HCT116 (cell line): ENCODE results near the gene PTGDS. TPM values are rescaled to one million over a fixed set of nuclear protein-coding genes. Genes with fewer than 3 reads are reported as not detected.

Source experiments
- ATAC-seq: fragments of 200-7000 bp; cut with Tn5 transposase; 2 replicates; pipeline ENCODE4 v1.9.1; 2020; ENCODE audit warnings: mild to moderate bottlenecking, moderate library complexity
- BruUV-seq: library from RNA; stranded (reverse); fragments of 400-500 nt; replicated peaks from 2 replicates; lab custom pipeline; 2021; lab: Mats Ljungman, UMichigan
- CTCF ChIA-PET: fragments of 300-600 bp; sonication (Branson Sonifier 250); formaldehyde crosslinking; loops from one replicate; lab custom pipeline; 2021; ENCODE audit warnings: antibody characterized with exemption; lab: Charles Lee
- POLR2A ChIA-PET: fragments of 300-600, 350-600 bp; sonication (Branson Sonifier 250); formaldehyde crosslinking; loops from one replicate; lab custom pipeline; 2021; ENCODE audit warnings: antibody characterized with exemption; lab: Charles Lee
- RAD21 ChIA-PET, 2 experiments: fragments of 300-600 bp; sonication (Branson Sonifier 250); formaldehyde crosslinking; loops; one replicate each; lab custom pipeline; 2023; ENCODE audit warnings: low total read pairs in 2 of 2; ENCODE audit not compliant: uncharacterized antibody in 2 of 2, unreplicated experiment in 2 of 2, low non-redundant PET in 1 of 2; lab: Charles Lee
- DNase-seq: peaks from one replicate; pipeline ENCODE4 v3.0.0-alpha.2; 2010; ENCODE audit warnings: low read depth, low spot score
- H2AFZ ChIP-seq: fragments of 200-600 bp; shearing (Covaris generic), sonication (generic); 2 replicates; pipeline ENCODE4 v1.6.1; 2017; ENCODE audit warnings: low read depth, mixed run types, mixed read lengths, antibody characterized with exemption, low read length; ENCODE audit not compliant: poor library complexity, severe bottlenecking
- H3K27ac ChIP-seq: 2 replicates; pipeline ENCODE4 v1.5.1; 2012; ENCODE audit warnings: low read depth, low read length
- H3K27me3 ChIP-seq: fragments of 200-600 bp; sonication (generic); 2 replicates; pipeline ENCODE4 v1.6.1; 2016; ENCODE audit warnings: mixed run types, low read length, mixed read lengths; ENCODE audit not compliant: insufficient read depth
- H3K36me3 ChIP-seq, 2 experiments: fragments of 200-500 bp in 1 of 2; fragments of 200-600 bp in 1 of 2; sonication (Bioruptor generic) in 1 of 2; sonication (generic) in 1 of 2; 2 replicates each; pipeline versions ENCODE4 v1.5.1 to v1.6.1; 2014 to 2016; ENCODE audit warnings: low read length in 2 of 2, inconsistent platforms in 1 of 2, mixed read lengths in 1 of 2, mixed run types in 1 of 2; ENCODE audit not compliant: insufficient read depth in 2 of 2, control insufficient read depth in 1 of 2
- H3K4me1 ChIP-seq, 2 experiments: fragments of 200-600 bp in 1 of 2; sonication (generic) in 1 of 2; 2 replicates each; pipeline versions ENCODE4 v1.5.1 to v1.6.1; 2012 to 2017; ENCODE audit warnings: low read length in 2 of 2, inconsistent platforms in 1 of 2, mild to moderate bottlenecking in 1 of 2, mixed read lengths in 1 of 2, mixed run types in 1 of 2, moderate library complexity in 1 of 2; ENCODE audit not compliant: insufficient read depth in 2 of 2, control insufficient read depth in 1 of 2
- H3K4me2 ChIP-seq: fragments of 200-600 bp; sonication (generic); 2 replicates; pipeline ENCODE4 v1.6.1; 2017; ENCODE audit warnings: mixed run types, low read length, mixed read lengths
- H3K4me3 ChIP-seq, 2 experiments: fragments of 200-600 bp in 1 of 2; sonication (generic) in 1 of 2; replicated peaks in 1 of 2; 2 replicates each; pipeline ENCODE4 v1.5.1; 2011 to 2016; ENCODE audit warnings: low read length in 2 of 2, control low read depth in 1 of 2, low read depth in 1 of 2, mild to moderate bottlenecking in 1 of 2, mixed read lengths in 1 of 2, mixed run types in 1 of 2
- H3K79me2 ChIP-seq: fragments of 200-600 bp; sonication (generic); 2 replicates; pipeline ENCODE4 v1.6.1; 2017; ENCODE audit warnings: mild to moderate bottlenecking, mixed run types, low read length, moderate library complexity, mixed read lengths; ENCODE audit not compliant: insufficient read depth
- H3K9ac ChIP-seq: fragments of 200-600 bp; sonication (generic); 2 replicates; pipeline ENCODE4 v1.6.1; 2016; ENCODE audit warnings: low read length, mixed read lengths
- H3K9me2 ChIP-seq: fragments of 200-600 bp; sonication (generic), shearing (Covaris generic); 2 replicates; pipeline ENCODE4 v1.6.1; 2017; ENCODE audit warnings: mixed run types, mild to moderate bottlenecking, moderate library complexity; ENCODE audit not compliant: insufficient read depth
- H3K9me3 ChIP-seq, 2 experiments: fragments of 200-500 bp in 1 of 2; fragments of 200-600 bp in 1 of 2; sonication (Bioruptor generic) in 1 of 2; sonication (generic) in 1 of 2; 2 replicates each; pipeline ENCODE4 v1.6.1; 2014 to 2017; ENCODE audit warnings: low read length in 2 of 2, mixed read lengths in 2 of 2, inconsistent platforms in 1 of 2, low read depth in 1 of 2, mild to moderate bottlenecking in 1 of 2, mixed run types in 1 of 2, moderate library complexity in 1 of 2; ENCODE audit not compliant: control insufficient read depth in 1 of 2, insufficient read depth in 1 of 2
- H4K20me1 ChIP-seq: fragments of 200-600 bp; sonication (generic), shearing (Covaris generic); 2 replicates; pipeline ENCODE4 v1.6.1; 2017; ENCODE audit warnings: mixed run types, mild to moderate bottlenecking, moderate library complexity; ENCODE audit not compliant: insufficient read depth
- CEBPB ChIP-seq: IDR thresholded peaks from 2 replicates; pipeline ENCODE4 v1.6.1; 2012; ENCODE audit warnings: low read depth
- ELF1 ChIP-seq: IDR thresholded peaks from 2 replicates; pipeline ENCODE4 v1.6.1; 2012; ENCODE audit warnings: low read depth, borderline replicate concordance
- EZH2 ChIP-seq: fragments of 200-600 bp; sonication (generic); IDR thresholded peaks from 2 replicates; pipeline ENCODE4 v1.6.1; 2017; ENCODE audit warnings: antibody characterized with exemption, mixed run types
- FOSL1 ChIP-seq: IDR thresholded peaks from 2 replicates; pipeline ENCODE4 v1.6.1; 2012; ENCODE audit warnings: low read depth
- POLR2A ChIP-seq: IDR thresholded peaks from 2 replicates; pipeline ENCODE4 v1.7.0; 2011; ENCODE audit warnings: borderline replicate concordance; ENCODE audit not compliant: insufficient read depth, insufficient read length; ENCODE audit errors: extremely low read depth
- POLR2AphosphoS5 ChIP-seq: IDR thresholded peaks from 2 replicates; pipeline ENCODE4 v1.6.1; 2011; ENCODE audit warnings: mild to moderate bottlenecking, low read depth, low read length, moderate library complexity
- SIN3A ChIP-seq: IDR thresholded peaks from 2 replicates; pipeline ENCODE4 v1.6.1; 2012; ENCODE audit warnings: low read depth
- SP1 ChIP-seq: IDR thresholded peaks from 2 replicates; pipeline ENCODE4 v1.6.1; 2012; ENCODE audit warnings: low read depth
- SRF ChIP-seq: IDR thresholded peaks from 2 replicates; pipeline ENCODE4 v1.6.1; 2012; ENCODE audit warnings: low read depth
- YY1 ChIP-seq: IDR thresholded peaks from 2 replicates; pipeline ENCODE4 v1.6.1; 2011; ENCODE audit warnings: low read length, low read depth, moderate library complexity, mild to moderate bottlenecking; ENCODE audit not compliant: insufficient replicate concordance; ENCODE audit errors: extremely low read depth
- ZBTB33 ChIP-seq: IDR thresholded peaks from 2 replicates; pipeline ENCODE4 v1.6.1; 2011; ENCODE audit warnings: mild to moderate bottlenecking, low read length, moderate library complexity; ENCODE audit not compliant: insufficient replicate concordance; ENCODE audit errors: extremely low read depth
- ZFX ChIP-seq: fragments of 450-650 bp; IDR thresholded peaks from 2 replicates; pipeline ENCODE4 v1.6.1; 2017
- ZNF274 ChIP-seq: fragments of 200-500 bp; sonication (Bioruptor generic); IDR thresholded peaks from 2 replicates; pipeline ENCODE4 v1.6.1; 2014; ENCODE audit warnings: mild to moderate bottlenecking, low read depth, low read length, inconsistent platforms
- intact Hi-C: fragments of 100-400 bp; cut with micrococcal nuclease; formaldehyde crosslinking; loops from 2 replicates; pipeline ENCODE4 v1.10.0; 2022
- total RNA-seq: library from RNA; stranded (reverse); gene quantifications from one replicate; pipeline ENCODE4 v1.2.1, GENCODE V29; 2021; ENCODE audit not compliant: unreplicated experiment

The PTGDS gene
- total RNA-seq, 1 experiment from 2014 or later = 3.1 TPM

GRCh38 chr9:136946228-136947027 lies 30.9 kb upstream of the PTGDS start:
- no peaks in the 10 kb centered on the region for H4K20me1 ChIP-seq
- H3K27ac ChIP-seq = no peak overlapping the region; the same call in 1 of the 2 replicates
- ChIA-PET CTCF (interaction anchor here (0.6 to 3.4 kb wide), 6 partner anchors 14 to 100 kb away, joined by 3 to 109 read pairs (median 6); no protein-coding TSS in a partner anchor), RAD21 (interaction anchor here (2.0 to 2.1 kb wide), 2 partner anchors 89 kb away, joined by 21 to 25 read pairs; no protein-coding TSS in a partner anchor), POLR2A (interaction anchor here (2.0 kb wide), 1 partner anchor 89 kb away, joined by 9 read pairs; no protein-coding TSS in a partner anchor)
- no peak overlapping the region for H3K4me2 ChIP-seq
- H3K9ac ChIP-seq = no peak overlapping the region
- H2AFZ ChIP-seq = no peak overlapping the region
- peaks cover 29 to 57% of the 10 kb centered on the region in 2 experiments for H3K4me1 ChIP-seq
- no peak overlapping the region for H3K4me3 ChIP-seq
- DNase-seq = no peak
- no TSS peak for BruUV-seq
- H3K27me3 ChIP-seq = no peaks in the 10 kb centered on the region
- TF ChIP-seq POLR2A = no peak
- TF ChIP-seq POLR2AphosphoS5 = no peak
- TF ChIP-seq EZH2 = no peak
- no peak for TF ChIP-seq CEBPB
- no peak for TF ChIP-seq SRF
- TF ChIP-seq SIN3A = no peak
- TF ChIP-seq FOSL1 = no peak
- TF ChIP-seq YY1 = no peak
- no peak for TF ChIP-seq ELF1
- no peak for TF ChIP-seq ZFX
- no peak for TF ChIP-seq SP1
- no peak for TF ChIP-seq ZNF274
- no peak for TF ChIP-seq ZBTB33
- TF ChIP-seq, all 23 proteins: peak for 0
- no peak for ATAC-seq
- intact Hi-C loops = loop anchor here (10.0 kb wide), 1 partner anchor 102 kb away; the partner anchor contains the start of genes AJM1 and PHPT1
- H3K79me2 ChIP-seq = peaks cover 20% of the 10 kb centered on the region
- no peaks in the 10 kb centered on the region for H3K9me3 ChIP-seq
- H3K36me3 ChIP-seq = peaks cover 5 to 8% of the 10 kb centered on the region in 2 experiments; a peak in 2 of 4 replicates
- H3K9me2 ChIP-seq = no peaks in the 10 kb centered on the region
